22Rv1 (cell line): Measurements from ENCODE around the gene CRAMP1.

ENCODE experiments used
- CTCF ChIP-seq: fragments of 450-650 bp; IDR thresholded peaks from 2 replicates; pipeline ENCODE4 v1.5.1; 2017; ENCODE audit warnings: mild to moderate bottlenecking
- ZFX ChIP-seq: fragments of 450-650 bp; IDR thresholded peaks from 2 replicates; pipeline ENCODE4 v1.6.1; 2017; ENCODE audit warnings: antibody characterized with exemption, borderline replicate concordance

GRCh38 chr16:1641261-1641660, 29.1 kb downstream of the CRAMP1 start:
- TF ChIP-seq CTCF (no peak), ZFX (no peak)
